ENCODE measurements around the gene LIN37.

The LIN37 gene

DNA sequence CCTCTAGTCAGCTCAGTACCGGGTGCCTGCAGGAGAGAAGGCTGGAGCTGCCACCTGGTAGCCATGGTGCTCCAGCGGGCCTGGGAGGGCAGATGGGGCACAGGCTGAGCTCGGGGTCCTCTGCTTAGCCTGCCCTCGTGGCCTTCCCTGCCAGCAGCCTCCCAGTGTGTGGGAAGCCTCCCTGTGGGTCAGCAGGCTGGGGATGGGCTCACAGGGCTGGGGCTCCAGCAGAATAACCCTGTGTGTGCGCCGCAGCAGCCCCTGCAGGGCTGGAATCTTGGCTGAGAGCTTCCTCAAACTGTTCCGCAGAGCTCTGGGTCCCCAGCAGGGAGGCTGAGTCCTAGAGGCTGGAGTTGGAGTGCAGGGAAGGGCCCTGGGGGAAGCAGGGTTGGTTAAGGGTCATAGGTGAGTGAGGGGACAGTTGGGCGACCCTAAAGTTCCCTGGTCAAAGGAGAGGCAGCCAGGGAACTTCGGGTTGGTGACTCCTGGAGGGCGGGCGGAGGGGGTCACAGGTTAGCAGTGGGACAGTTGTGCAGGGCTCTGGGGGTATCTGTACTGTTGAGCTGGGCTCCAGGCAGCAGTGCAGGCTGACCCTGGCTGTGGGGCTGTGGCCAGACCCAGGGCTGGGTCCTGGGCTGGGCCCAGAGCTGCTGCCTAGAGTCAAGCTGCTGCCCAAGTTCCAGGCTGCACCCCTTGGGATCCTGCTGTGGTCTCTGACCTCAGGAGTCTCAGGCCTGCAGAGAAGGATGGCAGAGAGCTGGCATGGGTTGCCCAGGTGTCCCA lies 41.0 kb downstream of the LIN37 start:
- H3K9me3 ChIP-seq: no peaks in the 10 kb centered on the region
- no peaks in the 10 kb centered on the region for H3K27me3 ChIP-seq
- peaks cover 42% of the 10 kb centered on the region for H3K36me3 ChIP-seq
- H3K4me3 ChIP-seq (ENCODE audit: low read depth in 1 of 2, low read length in 1 of 2): no peak overlapping the region
- TF ChIP-seq, protein P1, sequence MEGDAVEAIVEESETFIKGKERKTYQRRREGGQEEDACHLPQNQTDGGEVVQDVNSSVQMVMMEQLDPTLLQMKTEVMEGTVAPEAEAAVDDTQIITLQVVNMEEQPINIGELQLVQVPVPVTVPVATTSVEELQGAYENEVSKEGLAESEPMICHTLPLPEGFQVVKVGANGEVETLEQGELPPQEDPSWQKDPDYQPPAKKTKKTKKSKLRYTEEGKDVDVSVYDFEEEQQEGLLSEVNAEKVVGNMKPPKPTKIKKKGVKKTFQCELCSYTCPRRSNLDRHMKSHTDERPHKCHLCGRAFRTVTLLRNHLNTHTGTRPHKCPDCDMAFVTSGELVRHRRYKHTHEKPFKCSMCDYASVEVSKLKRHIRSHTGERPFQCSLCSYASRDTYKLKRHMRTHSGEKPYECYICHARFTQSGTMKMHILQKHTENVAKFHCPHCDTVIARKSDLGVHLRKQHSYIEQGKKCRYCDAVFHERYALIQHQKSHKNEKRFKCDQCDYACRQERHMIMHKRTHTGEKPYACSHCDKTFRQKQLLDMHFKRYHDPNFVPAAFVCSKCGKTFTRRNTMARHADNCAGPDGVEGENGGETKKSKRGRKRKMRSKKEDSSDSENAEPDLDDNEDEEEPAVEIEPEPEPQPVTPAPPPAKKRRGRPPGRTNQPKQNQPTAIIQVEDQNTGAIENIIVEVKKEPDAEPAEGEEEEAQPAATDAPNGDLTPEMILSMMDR (IDR thresholded peaks at IDR 0.05): no peak
- H3K27ac ChIP-seq: no peak overlapping the region
- no peaks in the 10 kb centered on the region for H3K4me1 ChIP-seq (ENCODE audit: control insufficient read depth in 1 of 2, insufficient read depth in 1 of 2, low read depth in 1 of 2, low read length in 1 of 2)

DNA sequence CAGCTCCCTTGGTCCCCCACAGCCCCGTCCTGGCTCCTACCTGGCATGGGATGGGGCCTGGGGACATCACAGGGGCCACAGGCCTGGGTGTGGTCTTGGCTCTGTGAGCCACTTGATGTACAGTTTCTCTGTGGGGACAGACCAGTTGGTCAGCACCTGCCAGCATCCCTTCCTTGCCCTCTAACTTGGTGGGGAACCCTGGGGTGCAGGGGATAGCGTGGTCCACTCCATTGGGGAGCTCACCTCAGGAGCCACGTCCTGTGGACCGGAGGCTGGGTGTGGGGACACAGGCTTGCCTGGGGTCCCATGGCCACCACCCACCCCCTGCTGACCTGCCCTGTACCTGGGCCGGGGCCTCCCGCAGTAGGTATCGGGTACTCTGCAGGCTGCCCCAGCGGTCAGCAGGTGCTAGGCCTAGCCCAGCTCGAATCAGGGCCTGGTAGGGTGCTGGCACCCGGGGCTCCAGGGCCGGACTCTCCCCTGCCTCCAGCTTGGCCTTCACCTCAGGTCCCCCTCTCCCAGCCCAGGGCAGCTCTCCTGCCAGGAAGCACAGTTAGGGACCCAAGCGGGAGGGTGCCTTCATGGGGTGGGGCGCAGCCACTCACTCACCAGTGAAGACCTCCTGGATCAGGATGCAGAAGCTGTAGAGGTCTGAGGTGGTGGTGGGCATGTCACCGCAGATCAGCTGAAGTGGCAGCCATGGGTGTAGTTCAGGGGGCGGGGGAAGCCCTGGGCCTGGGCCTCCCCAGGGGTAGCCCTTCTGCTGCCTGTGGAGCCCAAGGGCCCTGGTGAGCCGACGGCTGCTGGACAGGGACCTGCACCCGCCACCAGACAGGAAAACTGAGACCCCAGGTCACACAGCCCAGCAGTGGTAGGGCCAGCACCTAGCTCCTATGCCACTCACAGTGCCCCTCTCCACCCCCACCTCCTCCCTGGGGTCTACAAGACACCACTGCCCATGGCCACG lies 41.9 kb downstream of the LIN37 start:
- Histone ChIP-seq H3K4me1 (ENCODE audit: control insufficient read depth in 1 of 2, insufficient read depth in 1 of 2, low read depth in 1 of 2, low read length in 1 of 2) (no peaks in the 10 kb centered on the region), H3K27me3 (peaks cover 8% of the 10 kb centered on the region), H3K4me3 (ENCODE audit: low read depth in 1 of 2, low read length in 1 of 2) (no peak overlapping the region), H3K9me3 (no peaks in the 10 kb centered on the region), H3K27ac (no peak overlapping the region), H3K36me3 (peaks cover 34% of the 10 kb centered on the region)
- TF ChIP-seq, protein P1 (IDR thresholded peaks at IDR 0.05): no peak

DNA sequence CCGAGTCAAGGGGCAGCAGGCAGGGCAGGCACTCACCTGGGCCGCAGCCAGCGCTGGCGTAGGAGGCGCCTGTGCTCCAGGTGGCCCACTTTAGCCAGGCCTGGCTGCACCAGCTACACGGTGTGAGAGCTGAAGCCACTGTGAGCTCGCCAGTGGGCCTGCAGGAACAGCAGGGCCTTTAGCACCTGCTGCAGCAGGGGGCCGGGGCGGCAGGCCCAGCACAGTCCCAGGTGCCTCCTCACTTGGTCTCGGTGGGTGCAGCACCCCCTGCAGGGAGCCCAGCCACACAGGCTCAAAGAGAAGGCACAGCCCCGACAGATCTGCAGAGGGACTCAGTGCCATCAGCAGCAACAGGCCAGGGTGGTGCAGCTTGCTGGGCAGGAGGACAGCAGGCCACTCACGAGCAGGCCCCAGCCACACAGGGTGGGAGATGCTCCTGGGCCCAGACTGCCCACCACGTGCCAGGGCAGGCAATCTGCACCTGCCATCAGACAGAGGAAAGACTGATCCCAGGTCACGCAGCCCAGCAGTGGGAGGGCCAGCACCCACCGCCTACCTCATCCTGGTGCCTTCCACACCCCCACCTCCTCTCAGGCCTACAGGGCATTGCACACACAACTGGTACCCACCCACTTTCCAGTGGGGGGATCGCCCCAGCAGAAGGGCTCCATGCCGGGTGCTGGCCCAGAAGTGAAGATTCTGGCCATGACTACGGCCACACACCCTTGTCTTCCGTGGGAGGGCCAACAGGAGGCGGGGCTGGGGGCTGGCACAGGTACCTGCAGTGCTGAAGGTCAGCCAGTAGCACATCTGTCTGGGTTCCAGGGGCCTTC lies 42.8 kb downstream of the LIN37 start:
- H3K4me1 ChIP-seq (ENCODE audit: control insufficient read depth in 1 of 2, insufficient read depth in 1 of 2, low read depth in 1 of 2, low read length in 1 of 2): no peaks in the 10 kb centered on the region
- H3K27me3 ChIP-seq: peaks cover 17% of the 10 kb centered on the region
- TF ChIP-seq, protein P1 (IDR thresholded peaks at IDR 0.05): no peak
- H3K9me3 ChIP-seq: no peaks in the 10 kb centered on the region
- no peak overlapping the region for H3K27ac ChIP-seq
- H3K4me3 ChIP-seq (ENCODE audit: low read depth in 1 of 2, low read length in 1 of 2): no peak overlapping the region
- H3K36me3 ChIP-seq: peaks cover 24% of the 10 kb centered on the region

DNA sequence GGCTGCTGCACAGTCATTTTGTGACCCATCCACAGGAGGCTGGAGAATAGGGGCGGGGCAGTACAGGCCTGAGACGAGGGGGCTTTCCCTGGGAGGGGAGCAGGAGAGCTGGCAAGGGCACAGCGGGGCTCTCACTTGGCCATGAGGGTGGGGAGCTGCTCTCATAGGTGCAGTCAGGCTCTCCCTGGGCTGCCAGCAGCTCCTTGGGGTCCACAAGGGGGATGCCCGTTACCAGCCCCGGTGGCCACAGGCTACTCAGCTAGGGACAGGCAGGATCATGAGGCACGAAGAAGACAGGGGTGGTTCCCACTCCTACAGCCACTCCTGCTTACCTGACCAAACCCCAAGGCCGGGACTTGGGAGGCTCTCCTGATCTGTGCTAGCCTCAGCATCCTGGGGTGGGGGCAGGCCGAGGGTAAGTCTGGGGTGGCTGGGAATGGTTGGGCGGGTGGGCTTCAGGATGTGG lies 43.5 kb downstream of the LIN37 start:
- H3K27me3 ChIP-seq: peaks cover 24% of the 10 kb centered on the region
- TF ChIP-seq, protein P1 (IDR thresholded peaks at IDR 0.05): no peak
- no peak overlapping the region for H3K4me3 ChIP-seq (ENCODE audit: low read depth in 1 of 2, low read length in 1 of 2)
- no peaks in the 10 kb centered on the region for H3K9me3 ChIP-seq
- peaks cover 18% of the 10 kb centered on the region for H3K36me3 ChIP-seq
- H3K4me1 ChIP-seq (ENCODE audit: control insufficient read depth in 1 of 2, insufficient read depth in 1 of 2, low read depth in 1 of 2, low read length in 1 of 2): no peaks in the 10 kb centered on the region
- H3K27ac ChIP-seq: no peak overlapping the region

DNA sequence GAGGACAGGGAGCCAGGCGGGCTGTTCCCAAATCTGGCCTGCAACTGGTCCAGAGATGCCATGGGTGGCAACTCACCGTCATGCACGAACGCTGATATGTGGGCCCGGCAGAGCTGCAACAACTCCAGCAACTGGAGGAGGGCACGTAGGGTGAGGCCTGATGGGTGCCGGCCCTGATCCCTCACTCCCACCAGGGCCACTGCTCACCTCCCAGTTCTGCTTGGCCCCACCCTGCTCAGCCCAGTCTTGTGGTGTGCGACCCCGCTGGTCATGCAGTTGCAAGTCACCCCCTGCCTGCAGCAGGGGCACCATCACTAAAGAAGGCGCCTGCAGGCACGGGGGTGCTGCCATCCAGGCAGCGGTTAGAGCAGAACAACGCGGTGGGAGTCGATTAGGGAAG lies 43.9 kb downstream of the LIN37 start:
- Histone ChIP-seq H3K36me3 (peaks cover 13% of the 10 kb centered on the region), H3K4me1 (ENCODE audit: control insufficient read depth in 1 of 2, insufficient read depth in 1 of 2, low read depth in 1 of 2, low read length in 1 of 2) (no peaks in the 10 kb centered on the region), H3K27me3 (peaks cover 28% of the 10 kb centered on the region), H3K9me3 (no peaks in the 10 kb centered on the region), H3K27ac (no peak overlapping the region), H3K4me3 (ENCODE audit: low read depth in 1 of 2, low read length in 1 of 2) (no peak overlapping the region)
- TF ChIP-seq, protein P1 (IDR thresholded peaks at IDR 0.05): no peak
